Right lobe of liver (tissue), 6 donors: ENCODE results near the gene EPHA8. TPM values are rescaled to one million over a fixed set of nuclear protein-coding genes. Genes with fewer than 3 reads are reported as not detected.

ENCODE experiments used
- ATAC-seq, 4 donors: fragments of 200-7000 bp; cut with Tn5 transposase; one replicate each; pipeline ENCODE4 v1.9.1; 2020; ENCODE audit warnings: mild to moderate bottlenecking in 4 of 4, moderate library complexity in 4 of 4
- DNase-seq, 3 donors: peaks; one replicate each; pipeline ENCODE4 v3.0.0-alpha.2; 2020
- H3K27ac ChIP-seq, 3 donors: fragments of 200-600 bp; one replicate each; pipeline ENCODE4 v1.8.0; 2022
- H3K27me3 ChIP-seq, 2 donors: fragments of 200-600 bp; one replicate each; pipeline ENCODE4 v1.8.0; 2022
- H3K36me3 ChIP-seq, 4 donors: fragments of 200-600 bp; sonication (generic) in 1 of 4; one replicate each; pipeline versions ENCODE4 v1.5.1 to v1.8.0; 2017 to 2022; ENCODE audit warnings: control low read depth in 1 of 4
- H3K4me1 ChIP-seq, 4 donors: fragments of 200-600 bp; sonication (generic) in 1 of 4; one replicate each; pipeline versions ENCODE4 v1.5.1 to v1.8.0; 2017 to 2022; ENCODE audit warnings: control low read depth in 1 of 4
- H3K4me3 ChIP-seq, 3 donors: fragments of 200-600 bp; one replicate each; pipeline ENCODE4 v1.8.0; 2022
- H3K9me3 ChIP-seq, 4 donors: fragments of 200-600 bp; sonication (generic) in 1 of 4; one replicate each; pipeline versions ENCODE4 v1.5.1 to v1.8.0; 2017 to 2022; ENCODE audit warnings: control low read depth in 1 of 4
- CTCF ChIP-seq, 4 donors: fragments of 200-600 bp in 3 of 4; fragments of 450-650 bp in 1 of 4; IDR thresholded peaks; one replicate each; pipeline versions ENCODE4 v1.5.1 to v1.8.0; 2016 to 2022; ENCODE audit warnings: antibody characterized with exemption in 4 of 4, mild to moderate bottlenecking in 2 of 4
- POLR2A ChIP-seq: fragments of 450-650 bp; IDR thresholded peaks from one replicate; pipeline ENCODE4 v1.6.1; 2017; ENCODE audit warnings: antibody characterized with exemption, mild to moderate bottlenecking
- WGBS: methylation state at CpG from one replicate; pipeline ENCODE4 v1.1.6; 2018; ENCODE audit warnings: low coverage, low lambda C conversion rate; ENCODE audit not compliant: insufficient coverage; ENCODE audit errors: missing lambda C conversion rate; 5-methylcytosine and 5-hydroxymethylcytosine counted together
- intact Hi-C, 2 donors: fragments of 100-400 bp; cut with DNase I; formaldehyde crosslinking; loops; one replicate each; pipeline versions ENCODE4 v1.11.2 to v1.14.1; 2022
- total RNA-seq, 6 experiments: library from RNA; depleted of rRNA in 2 of 6; stranded (reverse); fragments of >200 nt in 2 of 6; fragmentation: NEBNext Ultra II Directional in 3 of 6; extraction: Animal tissue kit (Norgen Biotek cat#: 25700) in 3 of 6; gene quantifications; one replicate each; pipeline versions ENCODE4 v1.1.0 to v1.2.4, GENCODE V29; 2016 to 2023
- donor health status: DM: no; HTN: yes; CAD: no.
- donor health status: DM: no; HTN: no; CAD: no.
- donor health status: DM: no; HTN: no; CAD: no.
- donor health status: DM: no; HTN: yes; CAD: no.
- donor health status: DM: no; HTN: yes; CAD: no.

EPHA8 gene
- total RNA-seq, 6 experiments from 2014 or later = not detected

- H3K27me3 ChIP-seq = peaks cover 0 to 6% of the 10 kb centered on the region in 2 donors
- WGBS = 58% methylated on average over 4 of the region's 8 CpGs
- H3K4me1 ChIP-seq = no peaks in the 10 kb centered on the region
- intact Hi-C loops = loop anchor here in 1 of 2 donors (10.0 kb wide), 1 partner anchor 61 kb away; no protein-coding TSS in a partner anchor
- no peaks in the 10 kb centered on the region for H3K36me3 ChIP-seq
- no peak for TF ChIP-seq POLR2A
- no peak for TF ChIP-seq CTCF (IDR thresholded peaks at IDR 0.05)
- ATAC-seq = no peak
- no peak for DNase-seq
- no peak overlapping the region for H3K4me3 ChIP-seq
- H3K27ac ChIP-seq = no peak overlapping the region
- H3K9me3 ChIP-seq = no peaks in the 10 kb centered on the region
Observed at GRCh38 chr1:22553991-22554522, 9.2 kb upstream of the EPHA8 start.

- no peaks in the 10 kb centered on the region for H3K4me1 ChIP-seq
- peaks cover 0 to 6% of the 10 kb centered on the region in 2 donors for H3K27me3 ChIP-seq
- no peak for TF ChIP-seq CTCF (IDR thresholded peaks at IDR 0.05)
- TF ChIP-seq POLR2A = no peak
- H3K27ac ChIP-seq = no peak overlapping the region
- H3K9me3 ChIP-seq = no peaks in the 10 kb centered on the region
- intact Hi-C loops = loop anchor here in 1 of 2 donors (10.0 kb wide), 1 partner anchor 59 kb away; no protein-coding TSS in a partner anchor
- no peak for DNase-seq
- no peaks in the 10 kb centered on the region for H3K36me3 ChIP-seq
- no peak overlapping the region for H3K4me3 ChIP-seq
- no CpG with 5 or more reads among the region's 3 CpGs for WGBS
- no peak for ATAC-seq
Observed at GRCh38 chr1:22555371-22555656, 8.0 kb upstream of the EPHA8 start.

- TF ChIP-seq POLR2A = no peak
- TF ChIP-seq CTCF (IDR thresholded peaks at IDR 0.05) = no peak
- H3K27me3 ChIP-seq = peaks cover 0 to 6% of the 10 kb centered on the region in 2 donors
- no peaks in the 10 kb centered on the region for H3K9me3 ChIP-seq
- no peak overlapping the region for H3K4me3 ChIP-seq
- H3K27ac ChIP-seq = no peak overlapping the region
- intact Hi-C loops = loop anchor here in 1 of 2 donors (10.0 kb wide), 1 partner anchor 58 kb away; no protein-coding TSS in a partner anchor
- no peaks in the 10 kb centered on the region for H3K4me1 ChIP-seq
- H3K36me3 ChIP-seq = no peaks in the 10 kb centered on the region
- WGBS = 20% methylated on average over 9 of the region's 13 CpGs
- ATAC-seq = peak in 2 of 4 donors; percentile 20 to 24
- no peak for DNase-seq
Observed at GRCh38 chr1:22556391-22557104, 6.7 kb upstream of the EPHA8 start.

GRCh38 chr1:22557341-22557950, 5.8 kb upstream of the EPHA8 start:
- Histone ChIP-seq H3K27ac (no peak overlapping the region), H3K4me3 (no peak overlapping the region), H3K4me1 (no peaks in the 10 kb centered on the region), H3K9me3 (no peaks in the 10 kb centered on the region), H3K36me3 (no peaks in the 10 kb centered on the region), H3K27me3 (peaks cover 0 to 10% of the 10 kb centered on the region in 2 donors)
- DNase-seq (no peak), ATAC-seq (no peak)
- 20% methylated on average over 4 of the region's 5 CpGs for WGBS
- TF ChIP-seq CTCF (IDR thresholded peaks at IDR 0.05) (no peak), POLR2A (no peak)
- intact Hi-C loops = loop anchor here in 1 of 2 donors (10.0 kb wide), 1 partner anchor 57 kb away; no protein-coding TSS in a partner anchor
